IMR-90 (cell line): ENCODE data around the gene ZNF124. TPM values are rescaled to one million over a fixed set of nuclear protein-coding genes. Genes with fewer than 3 reads are reported as not detected.

Experiments used
- ATAC-seq: fragments of 200-7000 bp; cut with Tn5 transposase; 2 replicates; pipeline ENCODE4 v1.9.1; 2020; ENCODE audit warnings: low read depth, mild to moderate bottlenecking, moderate library complexity
- BruUV-seq: library from RNA; stranded (reverse); fragments of 400-500 nt; replicated peaks from 2 replicates; lab custom pipeline; 2021; lab: Mats Ljungman, UMichigan
- CTCF ChIA-PET: fragments of 300-600 bp; formaldehyde crosslinking; extraction: SDS; loops from one replicate; lab custom pipeline; 2021; ENCODE audit warnings: antibody characterized with exemption; lab: Yijun Ruan, JAX
- POLR2A ChIA-PET: fragments of 300-600 bp; sonication (Branson Sonifier 250); formaldehyde crosslinking; loops from one replicate; lab custom pipeline; 2022; ENCODE audit warnings: antibody characterized with exemption; ENCODE audit not compliant: unreplicated experiment; lab: Charles Lee
- DNase-seq: peaks from one replicate; pipeline ENCODE4 v3.0.0; 2013
- H2AFZ ChIP-seq: replicated peaks from 2 replicates; pipeline ENCODE3; 2013; ENCODE audit warnings: low read length, mild to moderate bottlenecking; ENCODE audit not compliant: poor library complexity
- H2AK5ac ChIP-seq: 2 replicates; pipeline ENCODE4 v1.6.1; 2013; ENCODE audit warnings: low read depth, low read length, inconsistent platforms
- H2AK9ac ChIP-seq: replicated peaks from 2 replicates; pipeline ENCODE3; 2013; ENCODE audit warnings: mild to moderate bottlenecking, low read depth, low read length, moderate library complexity; ENCODE audit not compliant: poor library complexity
- H2BK120ac ChIP-seq: 2 replicates; pipeline ENCODE4 v1.6.1; 2013; ENCODE audit warnings: low read depth, low read length, inconsistent platforms
- H2BK15ac ChIP-seq: 3 replicates; pipeline ENCODE4 v1.6.1; 2013; ENCODE audit warnings: low read depth, low read length, inconsistent platforms
- H2BK20ac ChIP-seq: 2 replicates; pipeline ENCODE4 v1.6.1; 2013; ENCODE audit warnings: low read depth, mild to moderate bottlenecking, inconsistent platforms, low read length, moderate library complexity
- H2BK5ac ChIP-seq: 2 replicates; pipeline ENCODE4 v1.6.1; 2013; ENCODE audit warnings: mild to moderate bottlenecking, low read depth, low read length, inconsistent platforms; ENCODE audit not compliant: poor library complexity, severe bottlenecking
- H3K14ac ChIP-seq: replicated peaks from 2 replicates; pipeline ENCODE4 v1.6.1; 2013; ENCODE audit warnings: low read depth, low read length, inconsistent platforms
- H3K18ac ChIP-seq: 2 replicates; pipeline ENCODE4 v1.6.1; 2013; ENCODE audit warnings: low read depth, low read length, control low read depth
- H3K23ac ChIP-seq: 2 replicates; pipeline ENCODE4 v1.6.1; 2013; ENCODE audit warnings: low read depth, low read length, inconsistent platforms
- H3K27ac ChIP-seq: 2 replicates; pipeline ENCODE4 v1.5.1; 2013; ENCODE audit warnings: mild to moderate bottlenecking, control low read depth, low read length; ENCODE audit not compliant: insufficient read depth
- H3K27me3 ChIP-seq: 2 replicates; pipeline ENCODE4 v1.6.1; 2013; ENCODE audit warnings: low read length; ENCODE audit not compliant: control insufficient read depth, insufficient read depth
- H3K36me3 ChIP-seq: 2 replicates; pipeline ENCODE4 v1.6.1; 2013; ENCODE audit warnings: low read length, mixed read lengths; ENCODE audit not compliant: control insufficient read depth, insufficient read depth
- H3K4ac ChIP-seq: 2 replicates; pipeline ENCODE4 v1.6.1; 2013; ENCODE audit warnings: low read depth, low read length, inconsistent platforms
- H3K4me1 ChIP-seq: 2 replicates; pipeline ENCODE4 v1.6.1; 2013; ENCODE audit warnings: low read length, mixed read lengths; ENCODE audit not compliant: control insufficient read depth, insufficient read depth
- H3K4me2 ChIP-seq: 2 replicates; pipeline ENCODE4 v1.6.1; 2013; ENCODE audit warnings: low read depth, mild to moderate bottlenecking, control low read depth, low read length, moderate library complexity
- H3K4me3 ChIP-seq: 2 replicates; pipeline ENCODE4 v1.5.1; 2013; ENCODE audit warnings: low read depth, mild to moderate bottlenecking, control low read depth, low read length, moderate library complexity; ENCODE audit not compliant: insufficient read depth
- H3K56ac ChIP-seq: 2 replicates; pipeline ENCODE4 v1.6.1; 2013; ENCODE audit warnings: low read length, inconsistent platforms; ENCODE audit not compliant: insufficient read depth; ENCODE audit errors: extremely low read depth
- H3K79me1 ChIP-seq, 2 experiments: 2 replicates each; pipeline ENCODE4 v1.6.1; 2013; ENCODE audit warnings: low read length in 2 of 2, inconsistent platforms in 1 of 2, low read depth in 1 of 2
- H3K9ac ChIP-seq: 2 replicates; pipeline ENCODE4 v1.6.1; 2013; ENCODE audit warnings: low read depth, low read length, control low read depth
- H3K9me1 ChIP-seq: 2 replicates; pipeline ENCODE4 v1.6.1; 2013; ENCODE audit warnings: low read length, inconsistent platforms; ENCODE audit not compliant: insufficient read depth
- H3K9me3 ChIP-seq: 2 replicates; pipeline ENCODE4 v1.6.1; 2013; ENCODE audit warnings: low read length; ENCODE audit not compliant: control insufficient read depth, insufficient read depth
- H4K20me1 ChIP-seq: 2 replicates; pipeline ENCODE4 v1.6.1; 2013; ENCODE audit warnings: low read length, inconsistent platforms; ENCODE audit not compliant: insufficient read depth
- H4K5ac ChIP-seq: 2 replicates; pipeline ENCODE4 v1.6.1; 2013; ENCODE audit warnings: mild to moderate bottlenecking, low read depth, low read length, control low read depth
- H4K8ac ChIP-seq, 2 experiments: 2 replicates each; pipeline ENCODE4 v1.6.1; 2013; ENCODE audit warnings: low read depth in 2 of 2, low read length in 2 of 2, control low read depth in 1 of 2, inconsistent platforms in 1 of 2
- H4K91ac ChIP-seq: 2 replicates; pipeline ENCODE4 v1.6.1; 2013; ENCODE audit warnings: low read depth, low read length, inconsistent platforms; ENCODE audit not compliant: insufficient read depth
- BHLHE40 ChIP-seq: fragments of 150-350 bp; IDR thresholded peaks from 2 replicates; pipeline ENCODE4 v1.6.1; 2016; ENCODE audit warnings: mild to moderate bottlenecking, low read depth, low read length
- CEBPB ChIP-seq: IDR thresholded peaks from 2 replicates; pipeline ENCODE4 v1.6.1; 2012; ENCODE audit warnings: low read depth, low read length, improper control_type of control experiment
- CHD1 ChIP-seq: IDR thresholded peaks from 2 replicates; pipeline ENCODE4 v1.6.1; 2012; ENCODE audit warnings: low read depth, low read length, improper control_type of control experiment
- MAFK ChIP-seq: IDR thresholded peaks from 2 replicates; pipeline ENCODE4 v1.6.1; 2012; ENCODE audit warnings: low read depth, low read length, improper control_type of control experiment
- MAZ ChIP-seq: IDR thresholded peaks from 2 replicates; pipeline ENCODE4 v1.6.1; 2012; ENCODE audit warnings: low read depth, mild to moderate bottlenecking, low read length, improper control_type of control experiment, moderate library complexity, borderline replicate concordance
- MXI1 ChIP-seq: IDR thresholded peaks from 2 replicates; pipeline ENCODE4 v1.6.1; 2012; ENCODE audit warnings: low read depth, mild to moderate bottlenecking, low read length, moderate library complexity, borderline replicate concordance
- NFE2L2 ChIP-seq: fragments of 150-350 bp; IDR thresholded peaks from 2 replicates; pipeline ENCODE4 v1.6.1; 2016; ENCODE audit warnings: low read depth, mild to moderate bottlenecking, low read length
- POLR2A ChIP-seq: IDR thresholded peaks from 2 replicates; pipeline ENCODE4 v1.6.1; 2012; ENCODE audit warnings: mild to moderate bottlenecking, low read depth, low read length
- RAD21 ChIP-seq: IDR thresholded peaks from 2 replicates; pipeline ENCODE4 v1.6.1; 2012; ENCODE audit warnings: low read length, improper control_type of control experiment
- RCOR1 ChIP-seq: IDR thresholded peaks from 2 replicates; pipeline ENCODE4 v1.6.1; 2012; ENCODE audit warnings: mild to moderate bottlenecking, low read length, improper control_type of control experiment; ENCODE audit not compliant: insufficient replicate concordance
- RFX5 ChIP-seq: IDR thresholded peaks from 2 replicates; pipeline ENCODE4 v1.8.0; 2012; ENCODE audit warnings: low read depth, mild to moderate bottlenecking, low read length, moderate library complexity
- SMC3 ChIP-seq: fragments of 150-350 bp; IDR thresholded peaks from 2 replicates; pipeline ENCODE4 v1.6.1; 2016; ENCODE audit warnings: low read depth, mild to moderate bottlenecking, antibody characterized with exemption, low read length, moderate library complexity
- WGBS, 2 experiments: methylation state at CpG; one replicate each; pipeline versions ENCODE4 v1.1.5 to v1.1.7; 2013; ENCODE audit warnings: missing lambda C conversion rate in 2 of 2; ENCODE audit not compliant: insufficient read length in 1 of 2; ENCODE audit errors: extremely low coverage in 2 of 2; 5-methylcytosine and 5-hydroxymethylcytosine counted together
- dilution Hi-C: fragments of 300-500 bp; cut with HindIII; formaldehyde crosslinking; loops from one replicate; pipeline ENCODE4 v1.14.3; 2018; ENCODE audit warnings: low sequenced_read_pairs; ENCODE audit not compliant: unreplicated experiment
- in situ Hi-C: fragments of 300-500 bp; cut with MboI; formaldehyde crosslinking; loops from 3 replicates; pipeline ENCODE4 v1.14.3; 2019; ENCODE audit warnings: low sequenced_read_pairs, inconsistent platforms, mixed read lengths
- intact Hi-C: fragments of 100-400 bp; cut with micrococcal nuclease; formaldehyde crosslinking; loops from 2 replicates; pipeline ENCODE4 v1.10.0; 2022
- polyA plus RNA-seq, 3 experiments: library from polyadenylated mRNA; depleted of rRNA; stranded (reverse); fragments of >200 nt; gene quantifications; 2 replicates each; pipeline ENCODE4 v1.2.3, GENCODE V29; 2012; ENCODE audit warnings: low replicate concordance in 1 of 3
- total RNA-seq: library from RNA; depleted of rRNA; stranded (reverse); fragments of >200 nt; gene quantifications from 2 replicates; pipeline ENCODE4 v1.2.3, GENCODE V29; 2012
- TF ChIP-seq, protein P1 (sequence below): fragments of 150-350 bp; IDR thresholded peaks from 2 replicates; pipeline ENCODE4 v1.6.1; 2016; ENCODE audit warnings: low read depth, mild to moderate bottlenecking, low read length, moderate library complexity, borderline replicate concordance
- TF ChIP-seq, protein P2 (sequence below): fragments of 150-350 bp; IDR thresholded peaks from 2 replicates; pipeline ENCODE4 v1.6.1; 2017; ENCODE audit warnings: mild to moderate bottlenecking, antibody characterized with exemption, low read length, low read depth

ZNF124 gene
- total and polyA plus RNA-seq, 2 of the 4 experiments (the other 2 are of a cell fraction) = 3.2 to 89.3 TPM

DNA sequence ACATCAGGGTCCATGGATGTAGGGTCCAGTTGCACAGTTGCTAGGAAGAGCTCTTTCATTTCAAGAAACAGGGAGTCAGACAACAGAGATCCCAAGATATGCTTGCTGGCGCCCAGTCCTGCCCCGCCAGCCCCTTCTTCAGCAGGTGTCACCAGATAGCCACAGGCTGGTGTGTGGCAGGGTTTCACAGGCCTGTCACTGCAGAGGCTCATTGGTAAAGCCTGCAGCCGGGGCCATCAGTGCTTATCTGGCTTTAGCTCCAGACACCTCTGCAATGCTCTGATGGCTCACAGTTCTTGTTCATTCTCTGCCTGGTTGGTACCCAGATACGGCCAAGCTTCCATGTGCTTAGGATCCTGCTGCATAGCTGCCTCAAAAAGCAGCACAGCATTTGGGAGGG lies 12.4 kb upstream of the ZNF124 start:
- H4K8ac ChIP-seq = no peak overlapping the region
- H2AFZ ChIP-seq = no peak overlapping the region
- H3K23ac ChIP-seq = no peak overlapping the region
- no peak for TF ChIP-seq SMC3
- no peak for TF ChIP-seq RAD21
- no peak for TF ChIP-seq CEBPB
- no peak for TF ChIP-seq MXI1
- no peak for TF ChIP-seq CHD1
- no peak for TF ChIP-seq MAFK
- no peak for TF ChIP-seq RFX5
- no peak for TF ChIP-seq RCOR1
- TF ChIP-seq, protein P1, sequence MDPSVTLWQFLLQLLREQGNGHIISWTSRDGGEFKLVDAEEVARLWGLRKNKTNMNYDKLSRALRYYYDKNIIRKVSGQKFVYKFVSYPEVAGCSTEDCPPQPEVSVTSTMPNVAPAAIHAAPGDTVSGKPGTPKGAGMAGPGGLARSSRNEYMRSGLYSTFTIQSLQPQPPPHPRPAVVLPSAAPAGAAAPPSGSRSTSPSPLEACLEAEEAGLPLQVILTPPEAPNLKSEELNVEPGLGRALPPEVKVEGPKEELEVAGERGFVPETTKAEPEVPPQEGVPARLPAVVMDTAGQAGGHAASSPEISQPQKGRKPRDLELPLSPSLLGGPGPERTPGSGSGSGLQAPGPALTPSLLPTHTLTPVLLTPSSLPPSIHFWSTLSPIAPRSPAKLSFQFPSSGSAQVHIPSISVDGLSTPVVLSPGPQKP = no peak
- TF ChIP-seq NFE2L2 = no peak
- TF ChIP-seq POLR2A = no peak
- TF ChIP-seq, protein P2, sequence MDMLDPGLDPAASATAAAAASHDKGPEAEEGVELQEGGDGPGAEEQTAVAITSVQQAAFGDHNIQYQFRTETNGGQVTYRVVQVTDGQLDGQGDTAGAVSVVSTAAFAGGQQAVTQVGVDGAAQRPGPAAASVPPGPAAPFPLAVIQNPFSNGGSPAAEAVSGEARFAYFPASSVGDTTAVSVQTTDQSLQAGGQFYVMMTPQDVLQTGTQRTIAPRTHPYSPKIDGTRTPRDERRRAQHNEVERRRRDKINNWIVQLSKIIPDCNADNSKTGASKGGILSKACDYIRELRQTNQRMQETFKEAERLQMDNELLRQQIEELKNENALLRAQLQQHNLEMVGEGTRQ = no peak
- no peak for TF ChIP-seq MAZ
- no peak for TF ChIP-seq BHLHE40
- no peak overlapping the region for H2BK5ac ChIP-seq
- no peaks in the 10 kb centered on the region for H3K79me1 ChIP-seq
- no peaks in the 10 kb centered on the region for H4K20me1 ChIP-seq
- DNase-seq = no peak
- ChIA-PET CTCF (no interaction called here), POLR2A (no interaction called here)
- no peak overlapping the region for H4K91ac ChIP-seq
- intact Hi-C loops (no loop called here), in situ Hi-C loops (no loop called here), dilution Hi-C loops (no loop called here)
- H3K9me1 ChIP-seq = no peaks in the 10 kb centered on the region
- H3K4me2 ChIP-seq = no peak overlapping the region
- no peak overlapping the region for H2BK120ac ChIP-seq
- no peaks in the 10 kb centered on the region; the same call in 1 of the 2 replicates for H3K36me3 ChIP-seq
- WGBS, 2 experiments = 94% methylated on average over 3 of the region's 4 CpGs; no CpG with 5 or more reads in 1 of the 2 experiments
- no peaks in the 10 kb centered on the region for H3K27me3 ChIP-seq
- H3K56ac ChIP-seq = no peak overlapping the region
- H3K18ac ChIP-seq = no peak overlapping the region
- no peak overlapping the region for H2BK15ac ChIP-seq
- H3K4me3 ChIP-seq = no peak overlapping the region
- no peak overlapping the region for H2AK5ac ChIP-seq
- no peak overlapping the region for H3K14ac ChIP-seq
- BruUV-seq = no TSS peak
- H3K9me3 ChIP-seq = peaks cover 27% of the 10 kb centered on the region
- H3K9ac ChIP-seq = no peak overlapping the region
- no peak overlapping the region for H4K5ac ChIP-seq
- ATAC-seq = no peak
- no peak overlapping the region for H2AK9ac ChIP-seq
- H3K4ac ChIP-seq = no peak overlapping the region
- H3K4me1 ChIP-seq = no peaks in the 10 kb centered on the region
- H3K27ac ChIP-seq = no peak overlapping the region
- no peak overlapping the region for H2BK20ac ChIP-seq
